H9 (cell line): ENCODE results near the gene RPS14. TPM values are rescaled to one million over a fixed set of nuclear protein-coding genes. Genes with fewer than 3 reads are reported as not detected.

ENCODE experiments used
- DNase-seq: peaks from one replicate; pipeline ENCODE4 v3.0.0-alpha.2; 2017
- H2AFZ ChIP-seq: one replicate; pipeline ENCODE4 v1.6.1; 2013; ENCODE audit warnings: mild to moderate bottlenecking, low read length, control low read depth, moderate library complexity
- H2AK5ac ChIP-seq: 2 replicates; pipeline ENCODE4 v1.6.1; 2013; ENCODE audit warnings: low read length, control low read depth, mixed read lengths; ENCODE audit not compliant: insufficient read length
- H2BK120ac ChIP-seq: one replicate; pipeline ENCODE4 v1.6.1; 2013; ENCODE audit warnings: low read depth, mild to moderate bottlenecking, low read length, control low read depth, inconsistent platforms; ENCODE audit not compliant: poor library complexity, severe bottlenecking
- H2BK12ac ChIP-seq: 2 replicates; pipeline ENCODE4 v1.6.1; 2013; ENCODE audit warnings: low read length, control low read depth, mixed read lengths, low read depth; ENCODE audit not compliant: insufficient read length
- H2BK15ac ChIP-seq: 2 replicates; pipeline ENCODE4 v1.6.1; 2013; ENCODE audit warnings: low read depth, low read length, control low read depth
- H2BK20ac ChIP-seq: one replicate; pipeline ENCODE4 v1.6.1; 2013; ENCODE audit warnings: low read depth, mild to moderate bottlenecking, low read length, control low read depth, inconsistent platforms; ENCODE audit not compliant: poor library complexity, severe bottlenecking
- H2BK5ac ChIP-seq: 2 replicates; pipeline ENCODE4 v1.6.1; 2013; ENCODE audit warnings: low read length, control low read depth, mixed read lengths; ENCODE audit not compliant: insufficient read length
- H3K14ac ChIP-seq: 2 replicates; pipeline ENCODE4 v1.6.1; 2013; ENCODE audit warnings: low read length, control low read depth; ENCODE audit not compliant: insufficient read depth
- H3K18ac ChIP-seq: 2 replicates; pipeline ENCODE4 v1.6.1; 2013; ENCODE audit warnings: low read depth, mild to moderate bottlenecking, mixed read lengths, low read length, control low read depth; ENCODE audit not compliant: insufficient read length
- H3K23ac ChIP-seq: 2 replicates; pipeline ENCODE4 v1.6.1; 2013; ENCODE audit warnings: low read length, control low read depth, mixed read lengths, low read depth; ENCODE audit not compliant: insufficient read length
- H3K23me2 ChIP-seq: 2 replicates; pipeline ENCODE4 v1.6.1; 2013; ENCODE audit warnings: low read depth, mild to moderate bottlenecking, mixed read lengths, low read length, control low read depth; ENCODE audit not compliant: insufficient read length, poor library complexity, severe bottlenecking
- H3K27ac ChIP-seq: 2 replicates; pipeline ENCODE4 v1.5.1; 2013; ENCODE audit warnings: low read length, control low read depth, mixed read lengths, low read depth; ENCODE audit not compliant: insufficient read length
- H3K27me3 ChIP-seq: 2 replicates; pipeline ENCODE4 v1.6.1; 2013; ENCODE audit warnings: low read length, control low read depth, inconsistent platforms; ENCODE audit not compliant: insufficient read depth
- H3K4ac ChIP-seq: 2 replicates; pipeline ENCODE4 v1.6.1; 2013; ENCODE audit warnings: low read depth, mild to moderate bottlenecking, control low read depth, inconsistent platforms, low read length, moderate library complexity
- H3K4me1 ChIP-seq: 2 replicates; pipeline ENCODE4 v1.6.1; 2013; ENCODE audit warnings: low read length, control low read depth, inconsistent platforms; ENCODE audit not compliant: insufficient read depth
- H3K4me2 ChIP-seq: 2 replicates; pipeline ENCODE4 v1.6.1; 2013; ENCODE audit warnings: low read length, control low read depth, mixed read lengths; ENCODE audit not compliant: insufficient read length, insufficient read depth
- H3K56ac ChIP-seq: 2 replicates; pipeline ENCODE4 v1.6.1; 2013; ENCODE audit warnings: low read depth, mild to moderate bottlenecking, mixed read lengths, low read length, control low read depth; ENCODE audit not compliant: insufficient read length
- H3K79me1 ChIP-seq: 2 replicates; pipeline ENCODE4 v1.6.1; 2013; ENCODE audit warnings: low read depth, mild to moderate bottlenecking, moderate library complexity, low read length, control low read depth, inconsistent platforms; ENCODE audit not compliant: insufficient read depth, poor library complexity, severe bottlenecking
- H3K79me2 ChIP-seq: 2 replicates; pipeline ENCODE4 v1.6.1; 2013; ENCODE audit warnings: low read length, control low read depth, inconsistent platforms; ENCODE audit not compliant: insufficient read depth
- H3K9ac ChIP-seq: 2 replicates; pipeline ENCODE4 v1.6.1; 2013; ENCODE audit warnings: low read length, control low read depth, mixed read lengths; ENCODE audit not compliant: insufficient read length; ENCODE audit errors: extremely low read depth
- H3K9me3 ChIP-seq: one replicate; pipeline ENCODE4 v1.6.1; 2013; ENCODE audit warnings: low read depth, low read length, inconsistent platforms; ENCODE audit not compliant: control insufficient read depth
- H3T11ph ChIP-seq: one replicate; pipeline ENCODE4 v1.6.1; 2013; ENCODE audit warnings: mild to moderate bottlenecking, low read length, control low read depth, inconsistent platforms
- H4K20me1 ChIP-seq: one replicate; pipeline ENCODE4 v1.6.1; 2013; ENCODE audit not compliant: control insufficient read depth, insufficient read length, insufficient read depth
- H4K5ac ChIP-seq: 2 replicates; pipeline ENCODE4 v1.6.1; 2013; ENCODE audit warnings: low read depth, mild to moderate bottlenecking, mixed read lengths, low read length, control low read depth; ENCODE audit not compliant: insufficient read length
- H4K8ac ChIP-seq: replicated peaks from 2 replicates; pipeline ENCODE4 v1.6.1; 2013; ENCODE audit warnings: low read length, control low read depth, mixed read lengths, low read depth; ENCODE audit not compliant: insufficient read length
- H4K91ac ChIP-seq: 2 replicates; pipeline ENCODE4 v1.6.1; 2013; ENCODE audit warnings: low read depth, mild to moderate bottlenecking, moderate library complexity, mixed read lengths, low read length, control low read depth; ENCODE audit not compliant: insufficient read length
- H3K27ac Mint-ChIP-seq, 3 experiments: 2 replicates in 2 of 3; 3 replicates in 1 of 3; pipeline ENCODE4 v1.8.0; 2020 to 2021; ENCODE audit warnings: mixed read lengths in 3 of 3, mild to moderate bottlenecking in 1 of 3, moderate library complexity in 1 of 3
- H3K27me3 Mint-ChIP-seq: 2 replicates; pipeline ENCODE4 v1.8.0; 2021; ENCODE audit warnings: low read depth, mild to moderate bottlenecking, moderate library complexity, mixed read lengths
- H3K36me3 Mint-ChIP-seq, 3 experiments: 2 replicates in 2 of 3; 3 replicates in 1 of 3; pipeline ENCODE4 v1.8.0; 2020 to 2021; ENCODE audit warnings: low read depth in 3 of 3, mixed read lengths in 3 of 3; ENCODE audit not compliant: insufficient read depth in 1 of 3
- H3K4me1 Mint-ChIP-seq, 2 experiments: 2 replicates each; pipeline ENCODE4 v1.8.0; 2020; ENCODE audit warnings: mixed read lengths in 2 of 2
- H3K4me3 Mint-ChIP-seq, 2 experiments: 2 replicates in 1 of 2; 3 replicates in 1 of 2; pipeline ENCODE4 v1.8.0; 2020 to 2021; ENCODE audit warnings: mild to moderate bottlenecking in 2 of 2, mixed read lengths in 2 of 2, moderate library complexity in 1 of 2
- H3K9me3 Mint-ChIP-seq, 2 experiments: 2 replicates in 1 of 2; 3 replicates in 1 of 2; pipeline ENCODE4 v1.8.0; 2020; ENCODE audit warnings: mild to moderate bottlenecking in 2 of 2, mixed read lengths in 2 of 2, moderate library complexity in 1 of 2
- WGBS: extraction: QIAGEN DNeasy Blood & Tissue Kit; methylation state at CpG from one replicate; pipeline ENCODE4 v1.1.7; 2013; ENCODE audit warnings: missing lambda C conversion rate, low lambda C conversion rate, mixed read lengths; ENCODE audit not compliant: insufficient read length; ENCODE audit errors: extremely low coverage; 5-methylcytosine and 5-hydroxymethylcytosine counted together
- total RNA-seq: library from RNA; stranded (reverse); gene quantifications from 2 replicates; pipeline ENCODE4 v1.2.1, GENCODE V29; 2021
- TF ChIP-seq, protein P1 (sequence below): fragments of 200-600 bp; sonication (generic); conservative IDR thresholded peaks from 3 replicates; pipeline ENCODE4 v1.8.0; 2021; ENCODE audit warnings: antibody characterized with exemption, mild to moderate bottlenecking

Gene RPS14
- total RNA-seq, 1 experiment from 2014 or later = 2,533 TPM

- H2BK5ac ChIP-seq = no peak overlapping the region
- no peak overlapping the region for H3T11ph ChIP-seq
- Mint-ChIP-seq H3K27me3 (no peaks in the 10 kb centered on the region), H3K4me1 (peaks cover 63 to 66% of the 10 kb centered on the region in 2 experiments), H3K36me3 (peaks cover 0 to 9% (median 0%) of the 10 kb centered on the region in 3 experiments; a peak in 2 of 7 replicates), H3K9me3 (no peaks in the 10 kb centered on the region), H3K4me3 (peak overlapping the region in 1 of 2 experiments; percentile 7; a peak in 3 of 5 replicates), H3K27ac (peak overlapping the region in 1 of 3 experiments; percentile 67; a peak in 2 of 7 replicates)
- peaks cover 2% of the 10 kb centered on the region for H4K20me1 ChIP-seq
- H3K79me2 ChIP-seq = peaks cover 34% of the 10 kb centered on the region; the same call in 1 of the 2 replicates
- no peaks in the 10 kb centered on the region for H3K27me3 ChIP-seq
- H3K9me3 ChIP-seq = no peaks in the 10 kb centered on the region
- no peak overlapping the region for H3K23ac ChIP-seq
- H4K5ac ChIP-seq = no peak overlapping the region
- no peak overlapping the region for H3K56ac ChIP-seq
- no peak overlapping the region for H3K18ac ChIP-seq
- no peak overlapping the region for H2BK120ac ChIP-seq
- H3K4me1 ChIP-seq = peaks cover 19% of the 10 kb centered on the region
- H4K91ac ChIP-seq = no peak overlapping the region
- WGBS = no CpG with 5 or more reads among the region's 11 CpGs
- H2BK12ac ChIP-seq = no peak overlapping the region
- H3K79me1 ChIP-seq = peaks cover 10% of the 10 kb centered on the region
- no peak overlapping the region for H3K4me2 ChIP-seq
- H3K9ac ChIP-seq = no peak overlapping the region
- no peak for DNase-seq
- no peak overlapping the region for H2BK20ac ChIP-seq
- no peak overlapping the region for H3K14ac ChIP-seq
- no peak overlapping the region for H2AFZ ChIP-seq
- H3K27ac ChIP-seq = no peak overlapping the region
- H2AK5ac ChIP-seq = no peak overlapping the region
- TF ChIP-seq, protein P1, sequence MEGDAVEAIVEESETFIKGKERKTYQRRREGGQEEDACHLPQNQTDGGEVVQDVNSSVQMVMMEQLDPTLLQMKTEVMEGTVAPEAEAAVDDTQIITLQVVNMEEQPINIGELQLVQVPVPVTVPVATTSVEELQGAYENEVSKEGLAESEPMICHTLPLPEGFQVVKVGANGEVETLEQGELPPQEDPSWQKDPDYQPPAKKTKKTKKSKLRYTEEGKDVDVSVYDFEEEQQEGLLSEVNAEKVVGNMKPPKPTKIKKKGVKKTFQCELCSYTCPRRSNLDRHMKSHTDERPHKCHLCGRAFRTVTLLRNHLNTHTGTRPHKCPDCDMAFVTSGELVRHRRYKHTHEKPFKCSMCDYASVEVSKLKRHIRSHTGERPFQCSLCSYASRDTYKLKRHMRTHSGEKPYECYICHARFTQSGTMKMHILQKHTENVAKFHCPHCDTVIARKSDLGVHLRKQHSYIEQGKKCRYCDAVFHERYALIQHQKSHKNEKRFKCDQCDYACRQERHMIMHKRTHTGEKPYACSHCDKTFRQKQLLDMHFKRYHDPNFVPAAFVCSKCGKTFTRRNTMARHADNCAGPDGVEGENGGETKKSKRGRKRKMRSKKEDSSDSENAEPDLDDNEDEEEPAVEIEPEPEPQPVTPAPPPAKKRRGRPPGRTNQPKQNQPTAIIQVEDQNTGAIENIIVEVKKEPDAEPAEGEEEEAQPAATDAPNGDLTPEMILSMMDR = no peak
- H4K8ac ChIP-seq = no peak overlapping the region
- H2BK15ac ChIP-seq = no peak overlapping the region
- no peak overlapping the region for H3K4ac ChIP-seq
- no peaks in the 10 kb centered on the region for H3K23me2 ChIP-seq
Measured at GRCh38 chr5:150488519-150489359, 39.2 kb upstream of the RPS14 start.
